ES-I3 (cell line): ENCODE measurements around the gene SLC6A18.

ENCODE experiments used
- H3K36me3 ChIP-seq: 2 replicates; pipeline ENCODE4 v1.6.1; 2013; ENCODE audit warnings: mild to moderate bottlenecking, low read length, control low read depth, moderate library complexity; ENCODE audit not compliant: insufficient read depth
- H3K4me1 ChIP-seq: 2 replicates; pipeline ENCODE4 v1.6.1; 2013; ENCODE audit warnings: mild to moderate bottlenecking, control low read depth, low read length; ENCODE audit not compliant: insufficient read depth
- H3K9ac ChIP-seq: 2 replicates; pipeline ENCODE4 v1.6.1; 2013; ENCODE audit warnings: low read depth, mild to moderate bottlenecking, low read length, moderate library complexity
- H3K9me3 ChIP-seq: 2 replicates; pipeline ENCODE4 v1.6.1; 2013; ENCODE audit warnings: mild to moderate bottlenecking, low read length, moderate library complexity; ENCODE audit not compliant: control insufficient read depth, insufficient read depth

Gene SLC6A18

GRCh38 chr5:1184163-1184470 is 41.1 kb upstream of the SLC6A18 start:
- H3K9me3 ChIP-seq = no peaks in the 10 kb centered on the region
- H3K9ac ChIP-seq = no peak overlapping the region
- H3K4me1 ChIP-seq = no peaks in the 10 kb centered on the region
- H3K36me3 ChIP-seq = no peaks in the 10 kb centered on the region

- no peaks in the 10 kb centered on the region for H3K4me1 ChIP-seq
- no peaks in the 10 kb centered on the region for H3K9me3 ChIP-seq
- no peaks in the 10 kb centered on the region for H3K36me3 ChIP-seq
- no peak overlapping the region for H3K9ac ChIP-seq
These were observed 40.7 kb upstream of the SLC6A18 start for GRCh38 chr5:1184481-1184880.

GRCh38 chr5:1185038-1185627 is 40.0 kb upstream of the SLC6A18 start:
- H3K4me1 ChIP-seq = no peaks in the 10 kb centered on the region

GRCh38 chr5:1185629-1186350 is 39.4 kb upstream of the SLC6A18 start:
- H3K4me1 ChIP-seq = no peaks in the 10 kb centered on the region
- H3K9me3 ChIP-seq = no peaks in the 10 kb centered on the region
- H3K9ac ChIP-seq = no peak overlapping the region
- no peaks in the 10 kb centered on the region for H3K36me3 ChIP-seq

More at GRCh38 chr5:1185038-1185627, 40.0 kb upstream of the SLC6A18 start:
- no peak overlapping the region for H3K9ac ChIP-seq
- no peaks in the 10 kb centered on the region for H3K36me3 ChIP-seq
- H3K9me3 ChIP-seq = no peaks in the 10 kb centered on the region

GRCh38 chr5:1186351-1187233 is 38.6 kb upstream of the SLC6A18 start:
- Histone ChIP-seq H3K36me3 (no peaks in the 10 kb centered on the region), H3K9me3 (no peaks in the 10 kb centered on the region), H3K9ac (no peak overlapping the region), H3K4me1 (no peaks in the 10 kb centered on the region)

GRCh38 chr5:1187234-1187949 is 37.8 kb upstream of the SLC6A18 start:
- H3K9me3 ChIP-seq = no peaks in the 10 kb centered on the region
- no peaks in the 10 kb centered on the region for H3K4me1 ChIP-seq
- no peak overlapping the region for H3K9ac ChIP-seq
- H3K36me3 ChIP-seq = no peaks in the 10 kb centered on the region

GRCh38 chr5:1187950-1188334 is 37.2 kb upstream of the SLC6A18 start:
- Histone ChIP-seq H3K9me3 (no peaks in the 10 kb centered on the region), H3K36me3 (no peaks in the 10 kb centered on the region), H3K9ac (no peak overlapping the region), H3K4me1 (no peaks in the 10 kb centered on the region)

GRCh38 chr5:1188464-1188863 is 36.7 kb upstream of the SLC6A18 start:
- no peak overlapping the region for H3K9ac ChIP-seq
- H3K4me1 ChIP-seq = no peaks in the 10 kb centered on the region
- H3K9me3 ChIP-seq = no peaks in the 10 kb centered on the region

GRCh38 chr5:1189269-1189668 is 35.9 kb upstream of the SLC6A18 start:
- no peaks in the 10 kb centered on the region for H3K4me1 ChIP-seq
- H3K9ac ChIP-seq = no peak overlapping the region
- no peaks in the 10 kb centered on the region for H3K9me3 ChIP-seq
- no peaks in the 10 kb centered on the region for H3K36me3 ChIP-seq

More at GRCh38 chr5:1188464-1188863, 36.7 kb upstream of the SLC6A18 start:
- no peaks in the 10 kb centered on the region for H3K36me3 ChIP-seq

GRCh38 chr5:1190278-1190677 is 34.9 kb upstream of the SLC6A18 start:
- no peaks in the 10 kb centered on the region for H3K9me3 ChIP-seq
- H3K4me1 ChIP-seq = no peaks in the 10 kb centered on the region
- H3K36me3 ChIP-seq = no peaks in the 10 kb centered on the region
- H3K9ac ChIP-seq = no peak overlapping the region

GRCh38 chr5:1190837-1191239 is 34.3 kb upstream of the SLC6A18 start:
- no peaks in the 10 kb centered on the region for H3K36me3 ChIP-seq
- no peaks in the 10 kb centered on the region for H3K4me1 ChIP-seq
- no peaks in the 10 kb centered on the region for H3K9me3 ChIP-seq

GRCh38 chr5:1192971-1193590 is 32.1 kb upstream of the SLC6A18 start:
- no peaks in the 10 kb centered on the region for H3K36me3 ChIP-seq
- no peak overlapping the region for H3K9ac ChIP-seq
- no peaks in the 10 kb centered on the region for H3K4me1 ChIP-seq
- H3K9me3 ChIP-seq = no peaks in the 10 kb centered on the region

More at GRCh38 chr5:1190837-1191239, 34.3 kb upstream of the SLC6A18 start:
- no peak overlapping the region for H3K9ac ChIP-seq

- Histone ChIP-seq H3K4me1 (no peaks in the 10 kb centered on the region), H3K36me3 (no peaks in the 10 kb centered on the region), H3K9ac (no peak overlapping the region), H3K9me3 (no peaks in the 10 kb centered on the region)
These were observed 31.6 kb upstream of the SLC6A18 start for GRCh38 chr5:1193591-1193985.

GRCh38 chr5:1194378-1194777 is 30.8 kb upstream of the SLC6A18 start:
- H3K9me3 ChIP-seq = no peaks in the 10 kb centered on the region
- H3K9ac ChIP-seq = no peak overlapping the region
- H3K36me3 ChIP-seq = no peaks in the 10 kb centered on the region
- H3K4me1 ChIP-seq = 0 out of 2 replicates have a peak, but pooled peaks cover under 1% of the 10 kb centered on the region
